Panc1 (cell line): ENCODE results near the gene BEGAIN. TPM values are rescaled to one million over a fixed set of nuclear protein-coding genes. Genes with fewer than 3 reads are reported as not detected.

Experiments used
- ATAC-seq: fragments of 200-7000 bp; cut with Tn5 transposase; 2 replicates; pipeline ENCODE4 v1.9.1; 2020; ENCODE audit warnings: mild to moderate bottlenecking, moderate library complexity
- BruUV-seq: library from RNA; stranded (reverse); fragments of 400-500 nt; replicated peaks from 2 replicates; lab custom pipeline; 2021; lab: Mats Ljungman, UMichigan
- CTCF ChIA-PET: fragments of 300-600 bp; sonication (Branson Sonifier 250); formaldehyde crosslinking; loops from one replicate; lab custom pipeline; 2022; ENCODE audit warnings: antibody characterized with exemption; lab: Charles Lee
- POLR2A ChIA-PET: fragments of 300-600 bp; sonication (Branson Sonifier 250); formaldehyde crosslinking; loops from one replicate; lab custom pipeline; 2022; ENCODE audit warnings: antibody characterized with exemption; lab: Charles Lee
- DNase-seq: peaks from one replicate; pipeline ENCODE4 v3.0.0-alpha.2; 2010; ENCODE audit warnings: low read depth, low spot score
- H3K27ac ChIP-seq: 2 replicates; pipeline ENCODE4 v1.5.1; 2011; ENCODE audit warnings: mild to moderate bottlenecking, low read length, inconsistent platforms
- H3K27me3 ChIP-seq: fragments of 200-500 bp; sonication (Bioruptor generic); 2 replicates; pipeline ENCODE4 v1.6.0; 2014; ENCODE audit warnings: low read length, inconsistent platforms; ENCODE audit not compliant: control insufficient read depth, insufficient read depth
- H3K36me3 ChIP-seq: fragments of 200-500 bp; sonication (Bioruptor generic); 2 replicates; pipeline ENCODE4 v1.5.1; 2014; ENCODE audit warnings: inconsistent platforms, mild to moderate bottlenecking, low read length, moderate library complexity; ENCODE audit not compliant: control insufficient read depth, insufficient read depth
- H3K4me1 ChIP-seq: 2 replicates; pipeline ENCODE4 v1.5.1; 2011; ENCODE audit warnings: inconsistent platforms, mild to moderate bottlenecking, low read length, moderate library complexity; ENCODE audit not compliant: control insufficient read depth, insufficient read depth
- H3K4me3 ChIP-seq, 2 experiments: 2 replicates each; pipeline ENCODE4 v1.5.1; 2011 to 2012; ENCODE audit warnings: low read depth in 2 of 2, low read length in 2 of 2, mild to moderate bottlenecking in 2 of 2, inconsistent platforms in 1 of 2, moderate library complexity in 1 of 2
- H3K9me3 ChIP-seq: fragments of 200-500 bp; sonication (Bioruptor generic); 2 replicates; pipeline ENCODE4 v1.5.1; 2014; ENCODE audit warnings: low read depth, mild to moderate bottlenecking, inconsistent platforms, low read length, moderate library complexity; ENCODE audit not compliant: control insufficient read depth, insufficient read depth
- CTCF ChIP-seq: fragments of 450-650 bp; IDR thresholded peaks from 2 replicates; pipeline ENCODE4 v1.5.1; 2017; ENCODE audit warnings: mild to moderate bottlenecking
- POLR2AphosphoS5 ChIP-seq: IDR thresholded peaks from 2 replicates; pipeline ENCODE4 v1.6.1; 2012; ENCODE audit warnings: mild to moderate bottlenecking, low read depth, low read length, moderate library complexity
- REST ChIP-seq, 2 experiments: IDR thresholded peaks; 2 replicates each; pipeline ENCODE4 v1.6.1; 2011 to 2012; ENCODE audit warnings: low read depth in 2 of 2, control low read depth in 1 of 2, low read length in 1 of 2, mild to moderate bottlenecking in 1 of 2, moderate library complexity in 1 of 2; ENCODE audit not compliant: insufficient read depth in 1 of 2
- SIN3A ChIP-seq: IDR thresholded peaks from 2 replicates; pipeline ENCODE4 v1.6.1; 2012; ENCODE audit warnings: low read depth, mild to moderate bottlenecking, low read length, moderate library complexity, borderline replicate concordance; ENCODE audit not compliant: insufficient read depth
- TCF7L2 ChIP-seq: IDR thresholded peaks from 2 replicates; pipeline ENCODE4 v1.6.1; 2011; ENCODE audit warnings: mild to moderate bottlenecking, low read depth, low read length, inconsistent platforms
- in situ Hi-C: cut with HindIII; loops from 2 replicates; pipeline ENCODE4 v1.10.0; 2016; ENCODE audit warnings: low sequenced_read_pairs, low pct_unique_long_range_greater_than_20kb
- intact Hi-C: fragments of 100-400 bp; cut with micrococcal nuclease; formaldehyde crosslinking; loops from one replicate; pipeline ENCODE4 v1.10.0; 2022; ENCODE audit not compliant: unreplicated experiment
- total RNA-seq: library from RNA; stranded (reverse); gene quantifications from one replicate; pipeline ENCODE4 v1.2.1, GENCODE V29; 2021; ENCODE audit not compliant: unreplicated experiment

BEGAIN gene
- total RNA-seq, 1 experiment from 2014 or later: 26.5 TPM

GRCh38 chr14:100562751-100563150 lies 24.5 kb downstream of the BEGAIN start:
- POLR2A ChIA-PET: no interaction called here
- Histone ChIP-seq H3K9me3 (no peaks in the 10 kb centered on the region), H3K27me3 (no peaks in the 10 kb centered on the region), H3K27ac (no peak overlapping the region), H3K36me3 (no peaks in the 10 kb centered on the region), H3K4me1 (peaks cover 22% of the 10 kb centered on the region), H3K4me3 (no peak overlapping the region)
- CTCF ChIA-PET: no interaction called here
- no peak for DNase-seq
- in situ Hi-C loops (no loop called here), intact Hi-C loops (no loop called here)
- no TSS peak for BruUV-seq
- TF ChIP-seq SIN3A: no peak
- TF ChIP-seq REST (IDR thresholded peaks at IDR 0.05; ENCODE audit: insufficient read depth in 1 of 2, low read depth in 2 of 2, low read length in 1 of 2): no peak
- TF ChIP-seq TCF7L2: no peak
- no peak for TF ChIP-seq POLR2AphosphoS5
- no peak for TF ChIP-seq CTCF
- no peak for ATAC-seq

GRCh38 chr14:100561005-100561404 lies 26.2 kb downstream of the BEGAIN start:
- H3K9me3 ChIP-seq: no peaks in the 10 kb centered on the region
- CTCF ChIA-PET: no interaction called here

More at GRCh38 chr14:100561005-100561404, 26.2 kb downstream of the BEGAIN start:
- Histone ChIP-seq H3K36me3 (no peaks in the 10 kb centered on the region), H3K4me3 (no peak overlapping the region), H3K27ac (no peak overlapping the region), H3K27me3 (no peaks in the 10 kb centered on the region), H3K4me1 (peaks cover 27% of the 10 kb centered on the region)
- TF ChIP-seq CTCF (no peak), REST (IDR thresholded peaks at IDR 0.05; ENCODE audit: insufficient read depth in 1 of 2, low read depth in 2 of 2, low read length in 1 of 2) (no peak), POLR2AphosphoS5 (no peak), SIN3A (no peak), TCF7L2 (no peak)
- in situ Hi-C loops (no loop called here), intact Hi-C loops (no loop called here)
- DNase-seq: no peak
- no peak for ATAC-seq
- POLR2A ChIA-PET: no interaction called here
- no TSS peak for BruUV-seq
